T-cell (primary cell): ENCODE results near the gene PRKN. TPM values are rescaled to one million over a fixed set of nuclear protein-coding genes. Genes with fewer than 3 reads are reported as not detected.

Experiments used
- ATAC-seq, 4 experiments: fragments of 200-7000 bp in 3 of 4; fragments of 150-1000 bp in 1 of 4; cut with Tn5 transposase; replicated peaks in 1 of 4; 1 replicate in 3 of 4; 2 replicates in 1 of 4; pipeline ENCODE4 v1.10.0; 2021; ENCODE audit warnings: moderate library complexity in 3 of 4, mild to moderate bottlenecking in 2 of 4, moderate number of reproducible peaks in 1 of 4
- CTCF ChIA-PET, 2 donors: fragments of 300-600 bp; sonication (Branson Sonifier 250); formaldehyde crosslinking; loops; one replicate each; lab custom pipeline; 2022; ENCODE audit warnings: antibody characterized with exemption in 2 of 2; lab: Charles Lee
- POLR2A ChIA-PET, 2 donors: fragments of 300-600 bp; sonication (Branson Sonifier 250); formaldehyde crosslinking; loops; one replicate each; lab custom pipeline; 2022; ENCODE audit warnings: antibody characterized with exemption in 2 of 2; lab: Charles Lee
- DNase-seq, 35 experiments: peaks; one replicate each; pipeline versions ENCODE4 v3.0.0 to v3.0.0-alpha.2; 2013 to 2023
- H3K27ac ChIP-seq: one replicate; pipeline ENCODE4 v1.5.1; 2013; ENCODE audit warnings: low read length
- H3K27me3 ChIP-seq, 2 experiments: replicated peaks in 1 of 2; 1 replicate in 1 of 2; 2 replicates in 1 of 2; pipeline versions ENCODE4 v1.6.1 to v1.7.0; 2013; ENCODE audit warnings: low read length in 1 of 2, mixed read lengths in 1 of 2; ENCODE audit not compliant: control insufficient read depth in 2 of 2, insufficient read depth in 2 of 2; ENCODE audit errors: extremely low read depth in 1 of 2
- H3K36me3 ChIP-seq, 2 donors: 1 replicate in 1 of 2; 2 replicates in 1 of 2; pipeline versions ENCODE4 v1.6.1 to v1.7.0; 2013; ENCODE audit warnings: low read length in 1 of 2; ENCODE audit not compliant: control insufficient read depth in 2 of 2, insufficient read depth in 1 of 2; ENCODE audit errors: extremely low read depth in 1 of 2
- H3K4me1 ChIP-seq, 2 experiments: 1 replicate in 1 of 2; 2 replicates in 1 of 2; pipeline versions ENCODE4 v1.6.1 to v1.7.0; 2013; ENCODE audit warnings: low read length in 2 of 2, mixed read lengths in 1 of 2; ENCODE audit not compliant: insufficient read depth in 2 of 2, control insufficient read depth in 1 of 2; ENCODE audit errors: extremely low read depth in 1 of 2
- H3K4me3 ChIP-seq, 2 donors: 1 replicate in 1 of 2; 2 replicates in 1 of 2; pipeline versions ENCODE4 v1.5.1 to v1.7.0; 2013; ENCODE audit warnings: mild to moderate bottlenecking in 2 of 2, low read length in 1 of 2, moderate library complexity in 1 of 2; ENCODE audit not compliant: control insufficient read depth in 1 of 2; ENCODE audit errors: extremely low read depth in 1 of 2
- H3K9me3 ChIP-seq: 2 replicates; pipeline ENCODE4 v1.7.0; 2013
- H3K27ac Mint-ChIP-seq, 2 donors: one replicate each; pipeline ENCODE4 v1.8.0; 2020 to 2021; ENCODE audit warnings: mild to moderate bottlenecking in 2 of 2, mixed read lengths in 2 of 2
- H3K27me3 Mint-ChIP-seq, 2 donors: one replicate each; pipeline ENCODE4 v1.8.0; 2021 to 2022; ENCODE audit warnings: mixed read lengths in 2 of 2
- H3K36me3 Mint-ChIP-seq: one replicate; pipeline ENCODE4 v1.8.0; 2021; ENCODE audit warnings: mixed read lengths
- H3K4me1 Mint-ChIP-seq, 3 donors: one replicate each; pipeline ENCODE4 v1.8.0; 2020 to 2022; ENCODE audit warnings: mixed read lengths in 3 of 3, mild to moderate bottlenecking in 1 of 3
- H3K4me3 Mint-ChIP-seq, 3 donors: one replicate each; pipeline ENCODE4 v1.8.0; 2020 to 2022; ENCODE audit warnings: mild to moderate bottlenecking in 3 of 3, mixed read lengths in 3 of 3, moderate library complexity in 3 of 3
- H3K9me3 Mint-ChIP-seq, 3 donors: one replicate each; pipeline ENCODE4 v1.8.0; 2020 to 2022; ENCODE audit warnings: mixed read lengths in 3 of 3
- WGBS: methylation state at CpG from one replicate; pipeline ENCODE4 v1.1.5; 2013; ENCODE audit warnings: missing lambda C conversion rate; ENCODE audit not compliant: insufficient coverage; 5-methylcytosine and 5-hydroxymethylcytosine counted together
- total RNA-seq, 35 experiments: library from RNA in 6 of 35; stranded (reverse) in 6 of 35; fragments of 120-200 nt in 1 of 35; gene quantifications; one replicate each; pipeline versions ENCODE4 v1.2.1 to v1.2.4 and lab custom pipeline; 2013 to 2026

The PRKN gene
- total RNA-seq, 5 donors from 2014 or later (not counting 1 experiment from before 2014, with no cell fraction given) = 3.4 to 7.7 (median 6.1) TPM

- Mint-ChIP-seq H3K27me3 (no peaks in the 10 kb centered on the region), H3K4me3 (no peak overlapping the region), H3K36me3 (no peaks in the 10 kb centered on the region), H3K4me1 (no peaks in the 10 kb centered on the region), H3K27ac (no peak overlapping the region), H3K9me3 (peaks cover 0 to 3% (median 0%) of the 10 kb centered on the region in 3 donors)
- H3K4me1 ChIP-seq = no peaks in the 10 kb centered on the region
- no peak for ATAC-seq
- H3K27me3 ChIP-seq = no peaks in the 10 kb centered on the region
- ChIA-PET CTCF (no interaction called here), POLR2A (no interaction called here)
- H3K36me3 ChIP-seq = no peaks in the 10 kb centered on the region
- no CpG with 5 or more reads among the region's 2 CpGs for WGBS
- H3K9me3 ChIP-seq = no peaks in the 10 kb centered on the region
- no peak overlapping the region for H3K27ac ChIP-seq
- H3K4me3 ChIP-seq = no peak overlapping the region
- no peak for DNase-seq
Measured at GRCh38 chr6:161736326-161736725, 991.2 kb downstream of the PRKN start.

DNA sequence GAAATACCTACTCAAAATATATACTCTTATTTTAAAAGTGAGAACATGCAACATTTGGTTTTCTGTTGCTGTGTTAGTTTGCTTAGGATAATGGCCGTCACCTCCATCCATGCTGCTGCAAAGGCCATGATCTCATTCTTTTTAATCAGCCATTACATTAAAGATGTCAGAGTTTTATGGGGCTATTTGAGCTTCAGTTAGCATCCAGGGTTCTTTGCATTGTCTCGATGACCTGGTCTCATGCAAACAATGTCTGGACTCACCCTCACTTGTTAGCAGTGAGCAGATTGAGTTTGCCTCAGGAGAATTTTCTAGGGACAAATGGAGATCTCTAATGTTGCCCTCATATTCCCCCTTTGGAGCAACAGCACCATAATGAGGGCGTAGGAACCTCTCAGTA lies 995.0 kb downstream of the PRKN start:
- H3K36me3 Mint-ChIP-seq = no peaks in the 10 kb centered on the region
- ATAC-seq (no peak), DNase-seq (no peak)
- H3K4me1 Mint-ChIP-seq = no peaks in the 10 kb centered on the region
- WGBS = no CpG with 5 or more reads among the region's 3 CpGs
- no peaks in the 10 kb centered on the region for H3K4me1 ChIP-seq
- no peak overlapping the region for H3K27ac ChIP-seq
- H3K27me3 ChIP-seq = no peaks in the 10 kb centered on the region
- H3K4me3 ChIP-seq = no peak overlapping the region
- H3K27ac Mint-ChIP-seq = no peak overlapping the region
- POLR2A ChIA-PET = no interaction called here
- H3K27me3 Mint-ChIP-seq = no peaks in the 10 kb centered on the region
- H3K9me3 ChIP-seq = no peaks in the 10 kb centered on the region
- peaks cover 3 to 17% (median 13%) of the 10 kb centered on the region in 3 donors for H3K9me3 Mint-ChIP-seq
- H3K4me3 Mint-ChIP-seq = no peak overlapping the region
- no peaks in the 10 kb centered on the region for H3K36me3 ChIP-seq
- CTCF ChIA-PET = no interaction called here

DNA sequence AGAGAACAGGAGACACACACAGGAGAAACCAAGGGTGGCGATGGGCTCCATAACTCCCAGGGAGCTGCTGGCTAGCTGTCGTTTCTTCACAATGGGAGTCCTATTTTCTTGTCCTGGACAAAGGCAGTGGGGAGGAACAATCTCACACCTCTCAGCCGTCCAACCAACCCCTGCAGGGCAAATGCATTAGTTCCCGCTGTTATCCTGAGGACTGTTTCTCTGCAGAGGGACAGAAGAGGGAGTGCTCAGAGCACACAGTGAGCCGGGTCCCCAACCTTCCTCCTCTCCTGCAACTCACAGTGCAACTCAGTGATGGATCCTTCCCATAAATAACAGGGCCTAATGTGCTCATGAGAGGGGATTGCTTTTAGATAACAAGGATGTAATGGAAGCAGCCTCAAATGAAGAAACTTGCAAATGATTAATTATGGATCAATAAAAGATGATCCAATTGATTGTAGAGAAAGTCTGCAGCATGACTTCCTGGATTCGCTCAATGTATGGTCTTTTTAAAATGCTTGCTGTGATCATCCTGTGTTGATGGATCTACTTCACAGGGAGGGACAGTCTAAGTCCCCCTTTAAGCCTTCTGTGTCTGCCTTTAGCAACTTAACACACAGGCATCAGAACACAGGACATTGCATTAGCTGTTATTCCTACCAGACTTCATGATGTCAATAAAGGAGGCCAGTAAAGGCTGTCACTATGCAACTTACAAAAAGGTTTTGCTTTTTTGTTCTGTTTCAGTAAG lies 1000.3 kb downstream of the PRKN start:
- ChIA-PET POLR2A (no interaction called here), CTCF (no interaction called here)
- Histone ChIP-seq H3K9me3 (no peaks in the 10 kb centered on the region), H3K4me1 (no peaks in the 10 kb centered on the region), H3K36me3 (no peaks in the 10 kb centered on the region), H3K27me3 (no peaks in the 10 kb centered on the region), H3K4me3 (no peak overlapping the region), H3K27ac (no peak overlapping the region)
- Mint-ChIP-seq H3K9me3 (peaks cover 3 to 17% (median 13%) of the 10 kb centered on the region in 3 donors), H3K27me3 (no peaks in the 10 kb centered on the region), H3K27ac (no peak overlapping the region), H3K4me3 (no peak overlapping the region), H3K36me3 (no peaks in the 10 kb centered on the region), H3K4me1 (no peaks in the 10 kb centered on the region)
- no peak for ATAC-seq
- no peak for DNase-seq
- WGBS = 88% methylated on average over 5 of the region's 6 CpGs

GRCh38 chr6:161722394-161722793 lies 1005.2 kb downstream of the PRKN start:
- no peaks in the 10 kb centered on the region for H3K9me3 Mint-ChIP-seq
- no peak for DNase-seq
- Histone ChIP-seq H3K9me3 (no peaks in the 10 kb centered on the region), H3K4me1 (no peaks in the 10 kb centered on the region), H3K36me3 (no peaks in the 10 kb centered on the region), H3K27ac (no peak overlapping the region), H3K27me3 (no peaks in the 10 kb centered on the region), H3K4me3 (no peak overlapping the region)
- no peaks in the 10 kb centered on the region for H3K4me1 Mint-ChIP-seq
- H3K36me3 Mint-ChIP-seq = no peaks in the 10 kb centered on the region
- ChIA-PET CTCF (no interaction called here), POLR2A (interaction anchor here in 1 of 2 donors (0.6 kb wide), 1 partner anchor 11 kb away, joined by 9 read pairs; no protein-coding TSS in a partner anchor)
- H3K4me3 Mint-ChIP-seq = no peak overlapping the region
- no peaks in the 10 kb centered on the region for H3K27me3 Mint-ChIP-seq
- no peak for ATAC-seq
- WGBS = 40% methylated on average over 1 of the region's 3 CpGs
- no peak overlapping the region for H3K27ac Mint-ChIP-seq

DNA sequence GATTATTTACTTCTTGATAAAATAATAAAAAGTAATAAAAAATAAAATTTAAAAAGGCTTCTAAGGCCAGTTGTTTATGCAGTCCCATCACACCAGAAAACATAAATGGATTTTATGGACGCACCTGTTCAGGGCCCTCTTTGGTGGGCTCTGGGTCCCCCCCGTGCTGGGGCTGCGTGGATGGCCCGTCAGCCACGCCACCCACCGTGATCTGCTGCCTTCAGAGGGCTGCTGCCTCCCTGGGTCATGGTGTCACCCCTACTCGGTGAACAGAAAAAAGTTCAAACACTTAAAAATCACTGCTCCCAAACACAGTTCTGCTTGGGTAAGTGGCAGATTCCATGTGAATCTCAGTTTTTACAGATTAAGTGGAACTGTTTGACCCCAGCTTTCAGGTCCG lies 1006.1 kb downstream of the PRKN start:
- Mint-ChIP-seq H3K4me3 (no peak overlapping the region), H3K36me3 (no peaks in the 10 kb centered on the region), H3K9me3 (no peaks in the 10 kb centered on the region), H3K4me1 (no peaks in the 10 kb centered on the region), H3K27me3 (no peaks in the 10 kb centered on the region), H3K27ac (no peak overlapping the region)
- ChIA-PET CTCF (no interaction called here), POLR2A (no interaction called here)
- no peaks in the 10 kb centered on the region for H3K9me3 ChIP-seq
- H3K36me3 ChIP-seq = no peaks in the 10 kb centered on the region
- H3K4me1 ChIP-seq = no peaks in the 10 kb centered on the region
- no peak overlapping the region for H3K4me3 ChIP-seq
- DNase-seq (no peak), ATAC-seq (no peak)
- 79% methylated on average over 6 of the region's 8 CpGs for WGBS
- peaks cover 0 to 4% of the 10 kb centered on the region in 2 experiments for H3K27me3 ChIP-seq
- H3K27ac ChIP-seq = no peak overlapping the region

DNA sequence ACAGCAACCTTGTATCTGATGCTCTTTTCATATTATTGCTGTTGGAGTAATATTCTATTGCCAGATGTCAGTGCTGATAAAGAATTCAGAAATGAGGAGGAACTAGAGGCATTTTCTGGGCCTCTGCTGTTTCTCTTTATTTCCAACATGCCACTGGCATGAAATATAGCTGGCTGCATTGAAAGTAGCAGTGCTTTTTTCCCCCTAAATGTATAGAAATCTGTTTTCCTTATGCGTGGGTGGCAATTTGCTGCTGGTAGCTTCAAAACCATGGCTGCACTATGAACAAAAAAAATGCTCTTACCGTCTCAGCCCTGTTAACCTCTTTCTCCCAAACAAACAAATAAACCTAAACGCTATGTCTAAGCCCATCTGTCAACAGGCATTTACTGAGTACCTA lies 1011.4 kb downstream of the PRKN start:
- POLR2A ChIA-PET = no interaction called here
- no peaks in the 10 kb centered on the region for H3K4me1 Mint-ChIP-seq
- no peaks in the 10 kb centered on the region for H3K36me3 Mint-ChIP-seq
- no peaks in the 10 kb centered on the region for H3K4me1 ChIP-seq
- H3K4me3 ChIP-seq = no peak overlapping the region
- H3K36me3 ChIP-seq = no peaks in the 10 kb centered on the region
- DNase-seq (no peak), ATAC-seq (no peak)
- CTCF ChIA-PET = no interaction called here
- no peak overlapping the region for H3K27ac ChIP-seq
- peaks cover 0 to 6% (median 0%) of the 10 kb centered on the region in 3 donors for H3K9me3 Mint-ChIP-seq
- no CpG with 5 or more reads among the region's 3 CpGs for WGBS
- peaks cover 0 to 4% of the 10 kb centered on the region in 2 experiments for H3K27me3 ChIP-seq
- no peaks in the 10 kb centered on the region for H3K9me3 ChIP-seq
- H3K27me3 Mint-ChIP-seq = no peaks in the 10 kb centered on the region
- no peak overlapping the region for H3K27ac Mint-ChIP-seq
- H3K4me3 Mint-ChIP-seq = no peak overlapping the region
